Measurements from ENCODE around the gene NAV1. TPM values are rescaled to one million over a fixed set of nuclear protein-coding genes. Genes with fewer than 3 reads are reported as not detected.

Gene NAV1
- total and polyA plus RNA-seq, 2 donors (not counting 3 experiments of a cell fraction or from before 2014, with no cell fraction given): 19.9 to 138 TPM

GRCh38 chr1:201505503-201505890 lies 33.4 kb upstream of the NAV1 start:
- Histone ChIP-seq H3K27ac (ENCODE audit: insufficient read depth, low read depth, low read length) (peak overlapping the region; percentile 89), H3K4me2 (ENCODE audit: insufficient read depth, low read length) (peak overlapping the region; percentile 81), H4K20me1 (replicated peaks; ENCODE audit: control insufficient read depth, extremely low read depth, insufficient read depth, low read length) (no peaks in the 10 kb centered on the region), H3K4me1 (ENCODE audit: control insufficient read depth, extremely low read depth, insufficient read depth, low read length) (peaks cover 57% of the 10 kb centered on the region), H3K9ac (replicated peaks; ENCODE audit: extremely low read depth, insufficient read depth, low read length) (peak overlapping the region; percentile 88), H3K27me3 (ENCODE audit: control insufficient read depth in 2 of 2, insufficient read depth in 2 of 2, low read length in 2 of 2) (no peaks in the 10 kb centered on the region), H3K9me1 (replicated peaks; ENCODE audit: control insufficient read depth, extremely low read depth, insufficient read depth, low read length) (no peaks in the 10 kb centered on the region), H2AFZ (ENCODE audit: low read depth, low read length) (no peak overlapping the region), H3K9me3 (replicated peaks; ENCODE audit: control insufficient read depth, insufficient read depth, low read length) (no peaks in the 10 kb centered on the region), H3K79me2 (ENCODE audit: control insufficient read depth, insufficient read depth, low read length) (peaks cover 62% of the 10 kb centered on the region), H3K4me3 (replicated peaks in 1 of 3; ENCODE audit: insufficient read depth in 1 of 3, low read depth in 1 of 3, low read length in 3 of 3) (peak overlapping the region; percentile 47 to 84 (median 72)), H3K36me3 (ENCODE audit: control insufficient read depth in 2 of 2, extremely low read depth in 1 of 2, insufficient read depth in 2 of 2, low read length in 2 of 2) (no peaks in the 10 kb centered on the region)
- dilution Hi-C loops (cut with MboI; ENCODE audit: extremely low pct_ligation_motif_present, low sequenced_read_pairs): no loop called here
- ChIA-PET POLR2A (interaction anchor here (0.9 to 7.8 kb wide), 5 partner anchors 9 to 33 kb away, joined by 3 to 124 read pairs (median 9); partner anchors contain the start of gene NAV1), CTCF (interaction anchor here (26.3 kb wide), 1 partner anchor 14 kb away, joined by 1317 read pairs; no protein-coding TSS in a partner anchor)
- intact Hi-C loops (cut with micrococcal nuclease): no loop called here
- FAIRE-seq (peak; percentile 98), DNase-seq (ENCODE audit: low read depth, low spot score) (peak; percentile 75)
- BruUV-seq (replicated peaks): no TSS peak
- TF ChIP-seq POLR2AphosphoS5 (IDR thresholded peaks at IDR 0.05; ENCODE audit: insufficient read depth, low read depth, low read length) (peak; percentile 79), GATA2 (IDR thresholded peaks at IDR 0.05; ENCODE audit: insufficient read depth, insufficient read length, low read depth, low read length) (peak; percentile 35), MYC (IDR thresholded peaks at IDR 0.05; ENCODE audit: low read depth, low read length) (peak; percentile 46), MAX (IDR thresholded peaks at IDR 0.05; ENCODE audit: insufficient read depth, insufficient read length) (no peak), EZH2 (IDR thresholded peaks at IDR 0.05; ENCODE audit: borderline replicate concordance, low read depth, low read length, severe bottlenecking) (no peak), FOS (IDR thresholded peaks at IDR 0.05; ENCODE audit: borderline replicate concordance, insufficient read depth, low read length) (peak; percentile 53), POLR2A (IDR thresholded peaks at IDR 0.05; ENCODE audit: low read depth, low read length) (peak; percentile 72), JUN (IDR thresholded peaks at IDR 0.05; ENCODE audit: borderline replicate concordance, insufficient read depth, insufficient read length, low read depth) (no peak), CTCF (IDR thresholded peaks at IDR 0.05; ENCODE audit: extremely low read depth in 1 of 2, insufficient read depth in 1 of 2, low read depth in 1 of 2, low read length in 2 of 2) (no peak)
